Body of pancreas (tissue), 4 donors: ENCODE data around the gene LYPD5. TPM values are rescaled to one million over a fixed set of nuclear protein-coding genes. Genes with fewer than 3 reads are reported as not detected.
"Not testable (repeated sequence)": the region's sequence is repeated elsewhere in the genome, so short reads cannot be mapped to it uniquely, and the experiment has no call there.

ENCODE experiments used
- ATAC-seq: fragments of 150-250 bp; one replicate; pipeline ENCODE4 v1.9.1; 2016
- DNase-seq, 4 donors: peaks; one replicate each; pipeline ENCODE4 v3.0.0-alpha.2; 2019
- H3K27ac ChIP-seq, 4 donors: fragments of 200-600 bp; sonication (generic); 1 replicate in 3 of 4; 2 replicates in 1 of 4; pipeline versions ENCODE4 v1.5.1 to v1.6.1; 2016 to 2019; ENCODE audit warnings: mild to moderate bottlenecking in 1 of 4, mixed read lengths in 1 of 4, moderate library complexity in 1 of 4
- H3K27me3 ChIP-seq, 2 donors: fragments of 200-600 bp; sonication (generic); one replicate each; pipeline ENCODE4 v1.6.0; 2016; ENCODE audit warnings: mild to moderate bottlenecking in 1 of 2
- H3K36me3 ChIP-seq, 2 donors: fragments of 200-600 bp; sonication (generic); replicated peaks in 1 of 2; 2 replicates each; pipeline ENCODE4 v1.5.1; 2016; ENCODE audit warnings: low read depth in 2 of 2; ENCODE audit not compliant: insufficient read depth in 1 of 2
- H3K4me1 ChIP-seq: fragments of 200-600 bp; sonication (generic); one replicate; pipeline ENCODE4 v1.6.0; 2016
- H3K4me3 ChIP-seq, 2 donors: fragments of 200-600 bp; sonication (generic); 1 replicate in 1 of 2; 2 replicates in 1 of 2; pipeline ENCODE4 v1.5.1; 2016 to 2019
- H3K9me3 ChIP-seq, 3 donors: fragments of 200-600 bp; sonication (generic); 1 replicate in 2 of 3; 2 replicates in 1 of 3; pipeline ENCODE4 v1.5.1; 2016
- POLR2A ChIP-seq, 3 donors: fragments of 450-650 bp; IDR thresholded peaks; one replicate each; pipeline ENCODE4 v1.6.1; 2016; ENCODE audit warnings: antibody characterized with exemption in 3 of 3, mild to moderate bottlenecking in 2 of 3
- WGBS, 2 donors: methylation state at CpG; one replicate each; pipeline ENCODE4 v1.1.5; 2017; 5-methylcytosine and 5-hydroxymethylcytosine counted together
- intact Hi-C: fragments of 100-400 bp; cut with DNase I; formaldehyde crosslinking; loops from one replicate; pipeline ENCODE4 v1.15.1; 2023
- total RNA-seq, 2 donors: library from RNA; depleted of rRNA; stranded (reverse); fragments of >200 nt; gene quantifications; one replicate each; pipeline ENCODE4 v1.1.0, GENCODE V29; 2016
- TF ChIP-seq, protein P1 (sequence below), 7 experiments: fragments of 450-650 bp in 4 of 7; fragments of 200-600 bp in 3 of 7; sonication (generic) in 3 of 7; IDR thresholded peaks; one replicate each; pipeline ENCODE4 v1.5.1; 2016 to 2019; ENCODE audit warnings: antibody characterized with exemption in 7 of 7

The LYPD5 gene
- total RNA-seq, 2 donors from 2014 or later: not detected

DNA sequence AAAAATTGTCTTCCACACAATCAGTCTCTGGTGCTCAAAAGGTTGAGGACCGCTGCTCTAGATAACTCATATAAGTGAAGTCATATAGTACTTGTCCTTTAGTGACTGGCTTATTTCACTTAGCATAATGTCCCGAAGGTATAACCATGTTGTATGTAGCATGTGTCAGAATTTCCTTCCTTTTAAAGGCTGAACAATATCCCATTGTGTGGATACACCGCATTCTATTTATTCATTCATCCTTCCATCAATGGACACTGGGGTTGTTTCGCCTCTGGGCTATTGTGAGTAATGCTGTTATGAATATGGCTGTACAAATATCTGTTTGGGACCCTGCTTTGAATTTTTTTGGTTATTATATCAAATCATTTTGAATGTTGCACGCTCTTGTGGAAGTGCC lies 4.6 kb upstream of the LYPD5 start:
- intact Hi-C loops: no loop called here
- DNase-seq (no peak), ATAC-seq (no peak)
- H3K27me3 ChIP-seq: no peaks in the 10 kb centered on the region
- H3K4me3 ChIP-seq: no peak overlapping the region
- no peak overlapping the region for H3K27ac ChIP-seq
- H3K36me3 ChIP-seq: no peaks in the 10 kb centered on the region
- TF ChIP-seq, protein P1, sequence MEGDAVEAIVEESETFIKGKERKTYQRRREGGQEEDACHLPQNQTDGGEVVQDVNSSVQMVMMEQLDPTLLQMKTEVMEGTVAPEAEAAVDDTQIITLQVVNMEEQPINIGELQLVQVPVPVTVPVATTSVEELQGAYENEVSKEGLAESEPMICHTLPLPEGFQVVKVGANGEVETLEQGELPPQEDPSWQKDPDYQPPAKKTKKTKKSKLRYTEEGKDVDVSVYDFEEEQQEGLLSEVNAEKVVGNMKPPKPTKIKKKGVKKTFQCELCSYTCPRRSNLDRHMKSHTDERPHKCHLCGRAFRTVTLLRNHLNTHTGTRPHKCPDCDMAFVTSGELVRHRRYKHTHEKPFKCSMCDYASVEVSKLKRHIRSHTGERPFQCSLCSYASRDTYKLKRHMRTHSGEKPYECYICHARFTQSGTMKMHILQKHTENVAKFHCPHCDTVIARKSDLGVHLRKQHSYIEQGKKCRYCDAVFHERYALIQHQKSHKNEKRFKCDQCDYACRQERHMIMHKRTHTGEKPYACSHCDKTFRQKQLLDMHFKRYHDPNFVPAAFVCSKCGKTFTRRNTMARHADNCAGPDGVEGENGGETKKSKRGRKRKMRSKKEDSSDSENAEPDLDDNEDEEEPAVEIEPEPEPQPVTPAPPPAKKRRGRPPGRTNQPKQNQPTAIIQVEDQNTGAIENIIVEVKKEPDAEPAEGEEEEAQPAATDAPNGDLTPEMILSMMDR (IDR thresholded peaks at IDR 0.05): no peak
- TF ChIP-seq POLR2A (IDR thresholded peaks at IDR 0.05): no peak
- 55 to 60% methylated on average over 5 of the region's 5 CpGs for WGBS, 2 donors
- no peaks in the 10 kb centered on the region for H3K4me1 ChIP-seq
- no peaks in the 10 kb centered on the region for H3K9me3 ChIP-seq

DNA sequence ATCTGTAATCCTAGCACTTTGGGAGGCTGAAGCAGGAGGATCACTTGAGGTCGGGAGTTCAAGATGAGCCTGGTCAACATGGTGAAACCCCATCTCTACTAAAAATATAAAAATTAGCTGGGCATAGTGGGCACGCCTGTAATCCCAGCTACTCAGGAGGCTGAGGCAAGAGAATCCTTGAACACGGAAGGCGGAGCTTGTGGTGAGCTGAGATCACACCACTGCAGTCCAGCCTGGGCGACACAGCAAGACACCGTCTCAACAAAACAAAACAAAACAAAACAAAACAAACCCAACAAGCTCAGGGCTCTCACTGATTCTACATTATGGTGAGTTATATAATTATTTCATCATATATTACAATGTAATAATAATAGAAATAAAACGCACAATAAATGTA lies 4.2 kb upstream of the LYPD5 start:
- intact Hi-C loops, H3K4me1 ChIP-seq, H3K27ac ChIP-seq, DNase-seq, H3K9me3 ChIP-seq, H3K27me3 ChIP-seq, H3K4me3 ChIP-seq, H3K36me3 ChIP-seq, ATAC-seq: not testable (repeated sequence)
- 79 to 82% methylated on average over 7 of the region's 7 CpGs for WGBS, 2 donors

DNA sequence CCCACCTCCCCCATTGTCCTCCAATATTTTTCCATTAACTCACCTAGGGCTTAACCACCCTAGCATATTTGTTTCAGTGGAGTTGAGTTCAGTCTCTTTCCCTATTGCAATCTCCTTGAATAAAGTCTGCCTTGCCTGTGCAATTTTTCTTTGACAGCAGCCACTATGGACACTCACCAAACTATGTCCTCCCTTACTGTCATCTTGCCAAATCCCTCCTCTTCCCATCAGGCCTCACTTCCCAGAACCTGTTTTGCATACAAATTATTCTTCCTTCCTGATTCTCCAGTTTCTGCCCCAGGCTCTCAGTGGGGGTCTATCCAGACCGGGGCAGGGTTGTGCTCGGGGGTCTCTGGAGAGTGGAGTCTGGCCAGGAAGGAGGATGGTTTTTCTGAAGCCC lies 2.2 kb upstream of the LYPD5 start:
- Histone ChIP-seq H3K4me1 (no peaks in the 10 kb centered on the region), H3K27ac (no peak overlapping the region), H3K27me3 (no peaks in the 10 kb centered on the region), H3K9me3 (no peaks in the 10 kb centered on the region), H3K4me3 (no peak overlapping the region), H3K36me3 (no peaks in the 10 kb centered on the region)
- 50 to 52% methylated on average over 2 of the region's 2 CpGs for WGBS, 2 donors
- no peak for TF ChIP-seq POLR2A (IDR thresholded peaks at IDR 0.05)
- TF ChIP-seq, protein P1 (IDR thresholded peaks at IDR 0.05): no peak
- intact Hi-C loops: no loop called here
- no peak for ATAC-seq
- DNase-seq: no peak

DNA sequence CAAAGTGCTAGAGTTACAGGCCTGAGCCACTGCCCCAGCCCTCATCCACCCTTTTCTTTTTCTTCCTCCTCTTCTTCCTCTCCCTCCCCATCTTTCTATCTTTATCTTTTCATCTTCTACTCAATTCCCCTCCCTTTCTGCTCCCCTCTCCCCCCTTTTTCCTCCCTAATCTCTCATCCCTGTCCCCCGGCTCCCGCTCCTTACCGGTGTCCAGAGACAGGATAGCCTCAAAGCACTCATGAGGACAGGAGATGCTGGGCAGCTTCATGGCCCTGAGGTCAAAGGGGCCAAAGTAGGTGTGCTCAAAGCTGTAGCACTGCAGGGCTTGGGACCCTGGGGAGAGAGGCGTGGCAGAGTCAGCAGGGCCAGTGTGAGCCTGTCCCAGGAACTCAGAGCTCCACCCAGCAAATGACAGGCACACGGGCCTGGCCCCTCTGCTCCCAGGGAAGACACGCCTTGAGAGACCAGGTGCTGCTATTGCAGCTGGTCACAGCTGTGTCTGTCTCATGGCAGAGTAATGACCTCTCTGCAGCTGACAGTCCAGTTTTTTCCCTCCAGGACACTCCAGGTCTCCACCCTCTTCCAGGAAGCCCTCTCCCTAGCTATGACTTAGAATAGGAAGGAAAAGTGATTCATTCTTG lies 2.6 kb downstream of the LYPD5 start:
- no peak for TF ChIP-seq POLR2A (IDR thresholded peaks at IDR 0.05)
- TF ChIP-seq, protein P1 (IDR thresholded peaks at IDR 0.05): no peak
- DNase-seq (no peak), ATAC-seq (no peak)
- no peaks in the 10 kb centered on the region for H3K9me3 ChIP-seq
- H3K4me3 ChIP-seq: no peak overlapping the region
- H3K36me3 ChIP-seq: no peaks in the 10 kb centered on the region
- no peaks in the 10 kb centered on the region for H3K27me3 ChIP-seq
- WGBS, 2 donors: 56 to 62% methylated on average over 4 to 6 of the region's 6 CpGs
- peaks cover 8% of the 10 kb centered on the region for H3K4me1 ChIP-seq
- no peak overlapping the region for H3K27ac ChIP-seq
- intact Hi-C loops: no loop called here

DNA sequence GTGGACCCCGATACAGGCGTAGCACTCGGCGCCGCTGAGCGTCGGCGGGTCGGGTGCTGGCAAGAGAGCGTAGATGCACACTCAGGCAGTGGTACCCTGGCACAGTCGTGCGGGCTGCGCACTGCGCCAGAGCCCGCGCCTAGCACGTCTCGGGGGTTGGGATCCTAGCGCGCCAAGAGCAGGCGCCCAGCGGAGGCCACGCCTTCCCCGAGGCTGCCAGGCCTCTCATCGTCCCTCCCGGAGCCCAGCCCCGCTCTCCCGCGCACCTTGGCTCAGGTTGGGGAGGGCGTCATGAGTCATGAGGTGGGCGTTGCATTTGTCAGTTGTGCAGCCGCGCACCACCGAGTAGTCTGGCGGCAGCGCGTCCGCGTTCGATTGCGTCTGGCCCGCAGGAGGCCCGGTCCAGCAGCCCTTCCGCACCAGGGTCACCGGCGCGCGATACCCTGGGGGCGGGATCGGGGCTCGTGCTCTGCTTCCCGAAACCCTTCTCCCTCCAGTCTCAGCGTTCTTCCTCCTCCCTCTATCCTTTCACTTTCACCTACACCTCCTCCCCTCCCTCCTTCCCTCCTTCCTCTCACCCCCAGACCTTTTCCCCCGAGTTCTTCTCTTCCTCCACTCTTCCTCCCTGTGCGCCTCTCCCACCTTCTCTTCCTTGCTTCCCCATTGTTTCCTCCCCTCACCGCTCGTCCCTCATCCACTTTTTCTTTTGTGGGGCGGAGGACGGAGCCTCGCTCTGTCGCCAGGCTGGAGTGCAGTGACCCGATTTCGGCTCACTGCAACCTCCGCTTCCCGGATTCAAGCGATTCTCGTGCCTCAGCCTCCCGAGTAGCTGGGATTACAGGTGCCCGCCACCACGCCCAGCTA lies 3.5 kb downstream of the LYPD5 start:
- WGBS, 2 donors: 18 to 38% methylated on average over 34 to 66 of the region's 70 CpGs
- H3K4me1 ChIP-seq: peaks cover 8% of the 10 kb centered on the region
- peak in 2 of 3 donors; percentile 31 to 38 for TF ChIP-seq POLR2A (IDR thresholded peaks at IDR 0.05)
- TF ChIP-seq, protein P1 (IDR thresholded peaks at IDR 0.05): no peak
- no peaks in the 10 kb centered on the region for H3K36me3 ChIP-seq
- peak overlapping the region in 1 of 2 donors; percentile 19 for H3K4me3 ChIP-seq
- no peaks in the 10 kb centered on the region for H3K9me3 ChIP-seq
- DNase-seq: peak; percentile 41 to 53 (median 50)
- no peaks in the 10 kb centered on the region for H3K27me3 ChIP-seq
- intact Hi-C loops: no loop called here
- peak; percentile 71 for ATAC-seq
- H3K27ac ChIP-seq: no peak overlapping the region
